Measurements from ENCODE around the gene ALS2CL. TPM values are rescaled to one million over a fixed set of nuclear protein-coding genes. Genes with fewer than 3 reads are reported as not detected.

Gene ALS2CL

Small RNA genes lying within 50 kb of the gene (small RNA-seq; reads per million reads assigned to genes)
- gene RF00591 (ENCODE audit: low read depth): not detected
